ENCODE measurements around the gene PDE11A. TPM values are rescaled to one million over a fixed set of nuclear protein-coding genes. Genes with fewer than 3 reads are reported as not detected.

The PDE11A gene
- total RNA-seq, 4 donors from 2014 or later: 0.11 to 1.2 (median 0.26) TPM

GRCh38 chr2:178018141-178018540, 54.4 kb downstream of the PDE11A start:
- 64 to 70% methylated on average over 7 of the region's 7 CpGs for WGBS, 2 donors

GRCh38 chr2:178016612-178017011, 56.0 kb downstream of the PDE11A start:
- no peak for DNase-seq (ENCODE audit: low spot score in 2 of 2)
- intact Hi-C loops (cut with DNase I; ENCODE audit: low total_unique reads): no loop called here
- no peak for TF ChIP-seq POLR2A (IDR thresholded peaks at IDR 0.05)
- TF ChIP-seq CTCF (IDR thresholded peaks at IDR 0.05): no peak
- no peak overlapping the region for H3K4me3 ChIP-seq (ENCODE audit: low read depth, poor library complexity, severe bottlenecking)
- WGBS, 2 donors: 0 to 37% methylated on average over 1 of the region's 1 CpG

More at GRCh38 chr2:178018141-178018540, 54.4 kb downstream of the PDE11A start:
- TF ChIP-seq CTCF (IDR thresholded peaks at IDR 0.05): no peak
- TF ChIP-seq POLR2A (IDR thresholded peaks at IDR 0.05): no peak
- intact Hi-C loops (cut with DNase I; ENCODE audit: low total_unique reads): no loop called here
- no peak for DNase-seq (ENCODE audit: low spot score in 2 of 2)
- H3K4me3 ChIP-seq (ENCODE audit: low read depth, poor library complexity, severe bottlenecking): no peak overlapping the region

GRCh38 chr2:178012639-178013038, 59.9 kb downstream of the PDE11A start:
- H3K4me3 ChIP-seq (ENCODE audit: low read depth, poor library complexity, severe bottlenecking): no peak overlapping the region
- TF ChIP-seq CTCF (IDR thresholded peaks at IDR 0.05) (no peak), POLR2A (IDR thresholded peaks at IDR 0.05) (no peak)
- DNase-seq (ENCODE audit: low spot score in 2 of 2): no peak
- WGBS, 2 donors: 80 to 85% methylated on average over 2 of the region's 2 CpGs
- intact Hi-C loops (cut with DNase I; ENCODE audit: low total_unique reads): no loop called here

GRCh38 chr2:178009813-178010212, 62.8 kb downstream of the PDE11A start:
- DNase-seq (ENCODE audit: low spot score in 2 of 2): no peak
- intact Hi-C loops (cut with DNase I; ENCODE audit: low total_unique reads): no loop called here
- 69 to 71% methylated on average over 1 of the region's 1 CpG for WGBS, 2 donors
- TF ChIP-seq POLR2A (IDR thresholded peaks at IDR 0.05): no peak
- TF ChIP-seq CTCF (IDR thresholded peaks at IDR 0.05): no peak
- no peak overlapping the region for H3K4me3 ChIP-seq (ENCODE audit: low read depth, poor library complexity, severe bottlenecking)

GRCh38 chr2:178008636-178009289, 63.8 kb downstream of the PDE11A start:
- DNase-seq (ENCODE audit: low spot score in 2 of 2): no peak
- intact Hi-C loops (cut with DNase I; ENCODE audit: low total_unique reads): no loop called here
- TF ChIP-seq CTCF (IDR thresholded peaks at IDR 0.05): no peak
- TF ChIP-seq POLR2A (IDR thresholded peaks at IDR 0.05): no peak
- 26 to 39% methylated on average over 5 of the region's 5 CpGs for WGBS, 2 donors
- H3K4me3 ChIP-seq (ENCODE audit: low read depth, poor library complexity, severe bottlenecking): no peak overlapping the region

- intact Hi-C loops (cut with DNase I; ENCODE audit: low total_unique reads): no loop called here
- no peak overlapping the region for H3K4me3 ChIP-seq (ENCODE audit: low read depth, poor library complexity, severe bottlenecking)
- TF ChIP-seq CTCF (IDR thresholded peaks at IDR 0.05) (no peak), POLR2A (IDR thresholded peaks at IDR 0.05) (no peak)
- 53 to 58% methylated on average over 1 of the region's 1 CpG for WGBS, 2 donors
- no peak for DNase-seq (ENCODE audit: low spot score in 2 of 2)
Observed at GRCh38 chr2:178006710-178007109, 65.9 kb downstream of the PDE11A start.

All from lower leg skin (tissue), 4 donors.